Non-pigmented ciliary epithelial cell (primary cell): Measurements from ENCODE around the gene A4GALT.

ENCODE experiments used
- DNase-seq: peaks from one replicate; pipeline ENCODE4 v3.0.0-alpha.2; 2010; ENCODE audit warnings: low read depth

The A4GALT gene

DNA sequence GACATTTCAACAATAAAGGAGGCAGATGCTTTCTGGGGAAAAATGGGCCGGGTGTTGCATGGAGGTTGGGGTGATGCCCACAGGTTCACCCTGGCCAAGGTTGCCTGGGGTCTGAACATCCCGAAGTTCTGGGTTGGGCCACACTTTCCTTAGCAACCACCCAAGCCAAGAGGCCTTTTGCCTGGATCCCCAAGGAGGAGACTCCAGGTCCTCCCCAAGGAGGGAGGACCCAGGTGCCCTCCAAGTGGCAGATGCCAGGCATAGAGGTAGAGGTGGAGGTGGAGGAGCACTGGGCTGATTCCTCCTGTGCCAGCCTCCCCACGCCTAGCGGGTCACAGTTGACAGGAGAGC lies 72.7 kb downstream of the A4GALT start:
- no peak for DNase-seq

DNA sequence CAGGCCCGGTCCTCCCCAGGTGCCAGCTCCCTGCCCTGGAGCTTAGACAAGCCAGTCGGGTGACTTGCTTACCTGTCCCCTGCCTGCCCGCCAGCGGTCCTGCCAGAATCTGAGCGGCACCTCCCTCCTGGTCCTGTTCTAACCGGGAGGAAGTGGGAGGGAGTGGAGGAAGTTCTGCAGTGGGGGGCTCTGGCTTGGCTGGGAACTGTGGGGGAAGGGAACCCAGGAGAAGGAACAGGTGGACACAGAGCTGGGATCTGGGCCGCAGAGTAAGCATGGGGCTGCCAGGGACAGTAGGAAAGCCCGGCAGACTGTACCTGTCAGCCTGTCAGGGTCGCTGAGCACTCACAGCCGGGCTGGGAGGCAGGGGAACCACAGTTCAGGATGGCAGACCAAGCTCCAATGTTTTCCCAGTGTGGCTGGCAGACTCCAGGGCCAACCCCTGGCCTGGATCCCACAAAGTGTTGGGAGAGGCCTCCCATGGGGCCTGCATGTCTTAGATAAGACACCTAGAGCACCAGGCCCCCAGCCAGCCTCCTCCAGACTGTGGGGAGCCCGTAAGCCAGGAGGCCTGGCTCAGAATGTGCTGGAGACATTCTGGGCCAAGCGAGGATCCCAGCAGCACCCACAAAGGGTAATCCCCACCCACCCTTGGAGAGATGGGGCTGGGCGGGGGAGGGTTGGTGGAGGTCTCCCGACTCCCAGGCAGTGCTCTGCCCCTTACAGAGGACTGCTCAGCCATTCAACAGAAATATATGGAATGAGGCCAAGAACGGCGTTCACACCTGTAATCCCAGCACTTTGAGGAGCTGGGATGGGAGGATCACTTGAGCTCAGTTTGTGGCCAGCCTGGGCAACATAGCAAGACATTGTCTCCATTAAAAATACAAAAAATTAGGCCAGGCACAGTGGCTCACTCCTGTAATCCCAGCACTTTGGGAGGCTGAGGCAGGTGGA lies 73.8 kb downstream of the A4GALT start:
- no peak for DNase-seq

DNA sequence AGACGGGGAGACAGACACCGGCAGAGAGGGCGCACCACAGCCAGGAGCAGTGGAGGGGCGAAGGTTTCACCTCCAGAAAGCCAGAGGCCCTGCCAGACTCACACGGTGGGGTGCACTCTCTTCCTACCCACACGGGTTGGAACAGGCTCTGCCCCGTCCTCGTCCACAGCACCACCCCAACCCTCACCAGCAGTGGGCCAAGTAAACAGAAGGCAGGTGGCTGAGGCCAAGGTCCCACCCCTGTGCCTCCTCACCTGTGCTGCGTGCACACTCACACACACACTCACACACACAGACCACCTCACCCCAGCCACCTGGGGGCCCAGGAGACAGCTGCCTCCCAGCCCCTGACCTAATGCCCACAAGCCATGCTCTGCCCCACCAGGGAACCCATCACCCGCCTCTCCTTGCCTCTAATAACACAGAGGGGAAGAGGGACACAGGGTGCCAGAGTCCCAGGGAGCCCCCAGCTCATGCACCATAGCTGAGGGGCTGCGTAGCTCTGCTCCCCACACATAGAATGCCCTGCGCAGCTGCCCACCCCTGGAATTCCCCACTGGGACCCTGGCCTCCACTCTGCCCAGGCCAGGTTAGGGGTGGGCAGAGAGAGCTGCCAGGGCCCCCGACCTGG lies 74.6 kb downstream of the A4GALT start:
- no peak for DNase-seq

DNA sequence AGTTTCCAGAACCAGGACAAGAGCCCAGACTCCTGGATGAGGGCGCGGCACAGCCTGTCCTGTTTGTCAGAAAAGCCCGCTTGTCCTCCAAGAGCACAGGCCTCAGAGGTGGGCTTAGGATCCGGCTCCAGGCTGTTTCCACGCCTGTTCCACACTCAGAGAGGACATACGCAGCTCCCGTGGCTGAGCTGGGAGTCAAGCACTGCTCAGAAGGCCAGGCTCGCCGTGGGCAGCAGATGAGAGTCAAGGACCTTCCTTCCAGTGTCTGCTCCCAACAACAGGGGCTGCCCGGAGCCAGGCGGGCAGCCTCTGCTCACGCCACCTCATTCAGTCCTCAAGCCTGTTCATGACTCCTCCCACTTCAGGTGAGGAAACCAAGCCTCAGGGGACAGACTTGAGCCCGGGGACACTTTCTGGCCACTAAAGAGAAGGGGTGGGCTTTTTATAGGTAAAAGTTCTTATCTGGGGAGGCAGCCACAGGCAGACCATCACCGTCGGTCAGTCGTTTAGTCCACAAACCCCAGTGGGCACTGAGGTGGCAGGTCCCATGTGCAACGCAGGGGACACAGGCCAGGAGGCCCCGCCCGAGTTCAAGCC lies 75.2 kb downstream of the A4GALT start:
- DNase-seq, result no peak

DNA sequence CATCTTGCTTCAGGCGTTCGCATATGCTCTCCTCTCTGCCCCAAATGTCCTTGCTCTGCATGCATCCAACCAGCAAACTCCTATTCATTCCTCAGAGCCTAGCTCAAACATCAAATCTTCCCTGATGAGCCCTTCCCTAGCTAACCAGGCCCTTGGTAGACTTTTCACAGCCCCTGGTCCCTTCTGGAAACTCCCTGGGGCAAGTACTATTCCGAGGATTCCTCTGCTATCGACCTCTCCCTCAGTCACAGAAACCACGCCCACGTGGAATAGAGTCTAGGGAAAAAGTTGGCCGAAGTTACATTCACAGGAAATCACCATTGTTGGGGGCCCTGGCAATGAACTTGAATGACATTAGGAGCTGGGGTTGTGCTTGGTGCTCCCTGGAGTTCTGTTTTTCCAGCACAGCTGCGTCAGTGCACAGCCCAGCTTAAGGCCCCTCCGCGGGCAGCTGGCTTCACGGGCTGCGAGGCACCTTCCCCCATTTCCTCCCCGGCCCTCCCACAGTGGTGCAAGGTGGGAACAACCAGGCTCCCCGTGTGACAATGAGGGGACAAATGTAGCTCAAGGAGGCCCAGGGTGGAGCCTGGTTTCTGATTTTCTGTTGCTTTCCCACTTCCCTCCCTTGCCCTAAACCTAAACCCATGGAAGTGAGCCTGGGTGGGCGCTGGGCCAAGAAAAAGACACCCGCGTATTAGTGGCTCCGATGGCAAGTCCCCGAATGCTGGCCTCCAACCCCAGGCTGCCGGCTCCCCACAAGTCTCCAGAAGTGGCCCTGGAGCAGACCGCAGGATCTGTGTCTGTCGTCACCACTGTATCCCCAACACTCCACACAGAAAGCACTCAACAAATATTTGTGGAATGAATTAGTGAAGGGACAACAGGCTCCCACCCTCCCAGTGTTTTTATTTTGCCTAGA lies 76.0 kb downstream of the A4GALT start:
- DNase-seq, result no peak

DNA sequence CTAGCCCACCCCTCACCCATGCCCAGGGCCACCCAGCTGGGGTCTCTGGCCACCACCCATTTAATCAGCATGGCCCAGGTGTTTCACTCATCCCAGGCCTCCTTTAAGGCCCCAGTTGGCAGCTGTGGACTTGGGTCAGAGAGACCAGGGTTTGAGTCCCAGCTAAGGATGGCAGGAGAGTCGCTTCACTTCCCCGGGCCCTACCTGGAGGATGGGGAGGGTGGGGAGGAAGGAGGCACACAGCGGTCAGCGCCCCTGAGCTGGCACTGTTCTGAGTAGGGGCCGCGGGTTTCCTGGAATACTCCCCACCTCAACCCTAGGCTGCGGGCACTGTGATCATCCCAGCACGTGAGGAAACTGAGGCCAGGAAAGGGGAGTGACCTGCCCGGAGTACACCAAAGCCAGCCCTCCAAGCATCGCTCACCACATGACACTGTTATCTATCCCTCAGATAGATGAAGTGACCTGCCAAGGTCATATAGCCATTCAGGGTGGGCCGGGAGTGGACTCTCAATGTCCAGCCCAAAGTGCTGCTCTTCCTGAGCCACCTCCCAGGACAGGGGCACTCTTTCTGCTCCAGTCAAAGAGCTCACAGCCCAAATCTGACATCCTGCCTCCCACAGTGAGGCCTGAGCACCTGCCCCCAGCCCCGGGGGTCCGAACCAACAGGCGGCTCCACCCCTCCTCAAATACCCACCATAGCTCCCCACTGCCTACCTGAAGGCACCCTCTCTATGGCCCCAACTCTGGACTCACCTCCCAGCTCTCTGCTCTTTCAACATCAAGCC lies 76.8 kb downstream of the A4GALT start:
- DNase-seq, result no peak

DNA sequence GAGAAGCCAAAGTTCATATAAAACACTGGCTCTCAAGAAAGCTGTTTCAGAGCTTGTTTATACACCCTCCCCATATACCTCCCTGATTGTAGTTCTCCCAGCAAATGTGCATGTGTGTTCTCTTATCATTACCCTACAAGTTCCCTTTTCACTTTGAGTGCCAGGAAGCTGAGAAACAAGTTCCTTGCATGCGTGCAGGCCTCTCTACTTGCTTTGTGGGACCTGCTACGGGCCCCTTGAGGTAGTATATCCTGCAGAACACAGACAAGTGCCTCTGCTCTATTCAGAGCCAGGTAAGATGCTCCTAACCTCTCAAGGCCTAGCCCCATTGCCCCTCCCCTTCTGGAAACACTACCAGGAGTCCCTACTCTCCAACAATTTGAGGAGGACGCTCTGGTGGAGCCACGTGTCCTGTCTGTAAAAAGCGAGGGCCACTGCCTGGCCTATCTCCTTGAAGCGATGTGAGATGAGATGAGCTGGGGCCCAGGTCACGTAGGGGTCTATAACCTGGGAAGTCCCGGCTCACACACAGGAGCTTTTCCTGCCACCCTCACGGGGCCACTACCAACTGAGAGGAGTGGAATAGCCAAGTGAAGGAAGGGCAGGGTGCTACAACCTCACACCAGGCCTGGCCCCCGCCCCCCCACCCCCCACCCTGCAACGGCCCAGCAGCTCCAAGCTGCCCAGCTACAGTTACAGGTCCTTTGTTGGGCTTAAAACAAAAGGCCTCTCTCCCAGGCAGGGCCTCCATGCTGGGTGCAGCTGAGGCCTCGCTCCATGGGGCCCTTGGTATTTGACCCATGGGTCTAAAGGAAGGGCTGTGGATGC lies 77.7 kb downstream of the A4GALT start:
- no peak for DNase-seq
